Measurements from ENCODE around the gene PTPRG. TPM values are rescaled to one million over a fixed set of nuclear protein-coding genes. Genes with fewer than 3 reads are reported as not detected.

PTPRG gene
- total RNA-seq, 2 experiments from 2014 or later = 0.03 to 0.05 TPM

- no peak overlapping the region for H3K4me3 ChIP-seq (ENCODE audit: low read length)
- ATAC-seq (ENCODE audit: poor library complexity) (no peak), DNase-seq (no peak)
- H3K9me3 ChIP-seq (ENCODE audit: control insufficient read depth in 1 of 2, insufficient read depth in 1 of 2, low read length in 2 of 2) = peaks cover 0 to 2% of the 10 kb centered on the region in 2 experiments
- peaks cover 0 to 2% of the 10 kb centered on the region in 2 experiments for H3K27me3 ChIP-seq (ENCODE audit: control insufficient read depth in 1 of 2, insufficient read depth in 2 of 2, low read length in 2 of 2)
- no peaks in the 10 kb centered on the region for H3K9me3 Mint-ChIP-seq
- POLR2A ChIA-PET = no interaction called here
- H3K4me3 Mint-ChIP-seq = no peak overlapping the region
- TF ChIP-seq, protein P1, sequence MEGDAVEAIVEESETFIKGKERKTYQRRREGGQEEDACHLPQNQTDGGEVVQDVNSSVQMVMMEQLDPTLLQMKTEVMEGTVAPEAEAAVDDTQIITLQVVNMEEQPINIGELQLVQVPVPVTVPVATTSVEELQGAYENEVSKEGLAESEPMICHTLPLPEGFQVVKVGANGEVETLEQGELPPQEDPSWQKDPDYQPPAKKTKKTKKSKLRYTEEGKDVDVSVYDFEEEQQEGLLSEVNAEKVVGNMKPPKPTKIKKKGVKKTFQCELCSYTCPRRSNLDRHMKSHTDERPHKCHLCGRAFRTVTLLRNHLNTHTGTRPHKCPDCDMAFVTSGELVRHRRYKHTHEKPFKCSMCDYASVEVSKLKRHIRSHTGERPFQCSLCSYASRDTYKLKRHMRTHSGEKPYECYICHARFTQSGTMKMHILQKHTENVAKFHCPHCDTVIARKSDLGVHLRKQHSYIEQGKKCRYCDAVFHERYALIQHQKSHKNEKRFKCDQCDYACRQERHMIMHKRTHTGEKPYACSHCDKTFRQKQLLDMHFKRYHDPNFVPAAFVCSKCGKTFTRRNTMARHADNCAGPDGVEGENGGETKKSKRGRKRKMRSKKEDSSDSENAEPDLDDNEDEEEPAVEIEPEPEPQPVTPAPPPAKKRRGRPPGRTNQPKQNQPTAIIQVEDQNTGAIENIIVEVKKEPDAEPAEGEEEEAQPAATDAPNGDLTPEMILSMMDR (IDR thresholded peaks at IDR 0.05) = no peak
- H3K4me1 Mint-ChIP-seq (ENCODE audit: low read depth) = no peaks in the 10 kb centered on the region
- intact Hi-C loops (cut with DNase I, micrococcal nuclease) = no loop called here
- no peaks in the 10 kb centered on the region for H3K36me3 ChIP-seq (ENCODE audit: insufficient read depth, low read length)
- no peaks in the 10 kb centered on the region for H3K36me3 Mint-ChIP-seq (ENCODE audit: low read depth)
- no peak overlapping the region for H3K27ac ChIP-seq (ENCODE audit: low read depth in 1 of 2, low read length in 2 of 2)
- H3K4me1 ChIP-seq (ENCODE audit: insufficient read depth, low read length) = no peaks in the 10 kb centered on the region
- CTCF ChIA-PET = no interaction called here
- peaks cover 7% of the 10 kb centered on the region for H3K27me3 Mint-ChIP-seq
- no peak overlapping the region for H3K27ac Mint-ChIP-seq
These were observed 68.1 kb downstream of the PTPRG start for GRCh38 chr3:61629442-61629841.

- no peak for ATAC-seq (ENCODE audit: poor library complexity)
- ChIA-PET CTCF (no interaction called here), POLR2A (no interaction called here)
- H3K36me3 ChIP-seq (ENCODE audit: insufficient read depth, low read length) = no peaks in the 10 kb centered on the region
- peaks cover 7% of the 10 kb centered on the region for H3K27me3 Mint-ChIP-seq
- intact Hi-C loops (cut with DNase I, micrococcal nuclease) = no loop called here
- no peaks in the 10 kb centered on the region for H3K9me3 Mint-ChIP-seq
- H3K27me3 ChIP-seq (ENCODE audit: control insufficient read depth in 1 of 2, insufficient read depth in 2 of 2, low read length in 2 of 2) = peaks cover 0 to 2% of the 10 kb centered on the region in 2 experiments
- H3K27ac ChIP-seq (ENCODE audit: low read depth in 1 of 2, low read length in 2 of 2) = no peak overlapping the region
- no peak overlapping the region for H3K27ac Mint-ChIP-seq
- no peak overlapping the region for H3K4me3 ChIP-seq (ENCODE audit: low read length)
- no peaks in the 10 kb centered on the region for H3K4me1 Mint-ChIP-seq (ENCODE audit: low read depth)
- no peaks in the 10 kb centered on the region for H3K36me3 Mint-ChIP-seq (ENCODE audit: low read depth)
- no peak overlapping the region for H3K4me3 Mint-ChIP-seq
- H3K9me3 ChIP-seq (ENCODE audit: control insufficient read depth in 1 of 2, insufficient read depth in 1 of 2, low read length in 2 of 2) = peaks cover 0 to 2% of the 10 kb centered on the region in 2 experiments
- DNase-seq = no peak
- TF ChIP-seq, protein P1 (IDR thresholded peaks at IDR 0.05) = no peak
- H3K4me1 ChIP-seq (ENCODE audit: insufficient read depth, low read length) = no peaks in the 10 kb centered on the region
These were observed 69.9 kb downstream of the PTPRG start for GRCh38 chr3:61631108-61631769.

GRCh38 chr3:61632568-61633175 lies 71.3 kb downstream of the PTPRG start:
- DNase-seq (no peak), ATAC-seq (ENCODE audit: poor library complexity) (no peak)
- H3K9me3 Mint-ChIP-seq = no peaks in the 10 kb centered on the region
- H3K36me3 Mint-ChIP-seq (ENCODE audit: low read depth) = no peaks in the 10 kb centered on the region
- no peaks in the 10 kb centered on the region for H3K4me1 Mint-ChIP-seq (ENCODE audit: low read depth)
- Histone ChIP-seq H3K4me1 (ENCODE audit: insufficient read depth, low read length) (no peaks in the 10 kb centered on the region), H3K27ac (ENCODE audit: low read depth in 1 of 2, low read length in 2 of 2) (no peak overlapping the region), H3K9me3 (ENCODE audit: control insufficient read depth in 1 of 2, insufficient read depth in 1 of 2, low read length in 2 of 2) (peaks cover 0 to 2% of the 10 kb centered on the region in 2 experiments), H3K27me3 (ENCODE audit: control insufficient read depth in 1 of 2, insufficient read depth in 2 of 2, low read length in 2 of 2) (peaks cover 0 to 2% of the 10 kb centered on the region in 2 experiments), H3K4me3 (ENCODE audit: low read length) (no peak overlapping the region), H3K36me3 (ENCODE audit: insufficient read depth, low read length) (no peaks in the 10 kb centered on the region)
- TF ChIP-seq, protein P1 (IDR thresholded peaks at IDR 0.05) = no peak
- H3K4me3 Mint-ChIP-seq = no peak overlapping the region
- POLR2A ChIA-PET = no interaction called here
- peaks cover 7% of the 10 kb centered on the region for H3K27me3 Mint-ChIP-seq
- intact Hi-C loops (cut with DNase I, micrococcal nuclease) = no loop called here
- CTCF ChIA-PET = no interaction called here
- H3K27ac Mint-ChIP-seq = no peak overlapping the region

All from CD4-positive, alpha-beta T cell (primary cell).